ENCODE measurements around the gene RB1. TPM values are rescaled to one million over a fixed set of nuclear protein-coding genes. Genes with fewer than 3 reads are reported as not detected.

RB1 gene
- total RNA-seq, 1 experiment from 2014 or later, result 18.8 TPM

GRCh38 chr13:48258002-48258401, 45.5 kb upstream of the RB1 start:
- Mint-ChIP-seq H3K27ac (no peak overlapping the region), H3K27me3 (ENCODE audit: low read depth) (no peaks in the 10 kb centered on the region), H3K4me3 (no peak overlapping the region), H3K36me3 (peaks cover 69% of the 10 kb centered on the region), H3K9me3 (no peaks in the 10 kb centered on the region), H3K4me1 (no peaks in the 10 kb centered on the region; the same call in 1 of the 2 replicates)
- no peak for TF ChIP-seq NR1H2 (CRISPR knock-in tag; IDR thresholded peaks at IDR 0.05)
- no peak for TF ChIP-seq ELF4 (CRISPR knock-in tag; IDR thresholded peaks at IDR 0.05; ENCODE audit: low read depth)
- no peak for TF ChIP-seq ZNF425 (CRISPR knock-in tag; conservative IDR thresholded peaks at IDR 0.05)
- no peak for TF ChIP-seq GTF2I (CRISPR knock-in tag; conservative IDR thresholded peaks at IDR 0.05)
- no peak for TF ChIP-seq ZNF317 (CRISPR knock-in tag; IDR thresholded peaks at IDR 0.05; ENCODE audit: borderline replicate concordance, low read depth)
- TF ChIP-seq E2F5 (CRISPR knock-in tag; IDR thresholded peaks at IDR 0.05), result no peak
- TF ChIP-seq ESRRA (CRISPR knock-in tag; IDR thresholded peaks at IDR 0.05; ENCODE audit: borderline replicate concordance), result no peak
- TF ChIP-seq MYBL2 (CRISPR knock-in tag; IDR thresholded peaks at IDR 0.05), result no peak
- no peak for TF ChIP-seq ARID4B (CRISPR knock-in tag; IDR thresholded peaks at IDR 0.05; ENCODE audit: borderline replicate concordance)
- TF ChIP-seq IRF2 (CRISPR knock-in tag; IDR thresholded peaks at IDR 0.05; ENCODE audit: borderline replicate concordance, low read depth), result no peak
- TF ChIP-seq MXD4 (CRISPR knock-in tag; IDR thresholded peaks at IDR 0.05; ENCODE audit: borderline replicate concordance), result no peak
- no peak for TF ChIP-seq FOXJ3 (CRISPR knock-in tag; IDR thresholded peaks at IDR 0.05; ENCODE audit: borderline replicate concordance)
- TF ChIP-seq ZNF138 (CRISPR knock-in tag; conservative IDR thresholded peaks at IDR 0.05), result no peak
- TF ChIP-seq ZNF232 (CRISPR knock-in tag; IDR thresholded peaks at IDR 0.05), result no peak
- TF ChIP-seq TEAD1 (CRISPR knock-in tag; IDR thresholded peaks at IDR 0.05), result no peak
- no peak for TF ChIP-seq ZNF281 (CRISPR knock-in tag; IDR thresholded peaks at IDR 0.05)
- ChIA-PET CTCF (interaction anchor here (0.8 kb wide), 1 partner anchor 10 kb away, joined by 3 read pairs; no protein-coding TSS in a partner anchor), POLR2A (no interaction called here)
- ATAC-seq, result no peak
- no peak for DNase-seq (ENCODE audit: low spot score)

GRCh38 chr13:48258430-48258829, 45.1 kb upstream of the RB1 start:
- no peak overlapping the region for H3K27ac Mint-ChIP-seq
- no peak for TF ChIP-seq SMAD3 (CRISPR knock-in tag; IDR thresholded peaks at IDR 0.05; ENCODE audit: borderline replicate concordance)
- no peak for TF ChIP-seq ZNF512 (CRISPR knock-in tag; IDR thresholded peaks at IDR 0.05; ENCODE audit: borderline replicate concordance)
- no peak for TF ChIP-seq JUN (CRISPR knock-in tag; IDR thresholded peaks at IDR 0.05)
- no peak for DNase-seq (ENCODE audit: low spot score)
- no peaks in the 10 kb centered on the region for H3K9me3 Mint-ChIP-seq
- no peak overlapping the region for H3K4me3 Mint-ChIP-seq
- no peak for ATAC-seq
- H3K36me3 Mint-ChIP-seq, result peaks cover 74% of the 10 kb centered on the region
- ChIA-PET CTCF (no interaction called here), POLR2A (no interaction called here)
- H3K4me1 Mint-ChIP-seq, result no peaks in the 10 kb centered on the region; the same call in 1 of the 2 replicates
- H3K27me3 Mint-ChIP-seq (ENCODE audit: low read depth), result no peaks in the 10 kb centered on the region
